HG03097 (cell line): ENCODE measurements around the gene PLSCR3.

Experiments used
- ATAC-seq: cut with Tn5 transposase; IDR thresholded peaks from one replicate; pipeline ENCODE4 v1.9.1; 2021; ENCODE audit not compliant: unreplicated experiment, low FRiP score

Gene PLSCR3

DNA sequence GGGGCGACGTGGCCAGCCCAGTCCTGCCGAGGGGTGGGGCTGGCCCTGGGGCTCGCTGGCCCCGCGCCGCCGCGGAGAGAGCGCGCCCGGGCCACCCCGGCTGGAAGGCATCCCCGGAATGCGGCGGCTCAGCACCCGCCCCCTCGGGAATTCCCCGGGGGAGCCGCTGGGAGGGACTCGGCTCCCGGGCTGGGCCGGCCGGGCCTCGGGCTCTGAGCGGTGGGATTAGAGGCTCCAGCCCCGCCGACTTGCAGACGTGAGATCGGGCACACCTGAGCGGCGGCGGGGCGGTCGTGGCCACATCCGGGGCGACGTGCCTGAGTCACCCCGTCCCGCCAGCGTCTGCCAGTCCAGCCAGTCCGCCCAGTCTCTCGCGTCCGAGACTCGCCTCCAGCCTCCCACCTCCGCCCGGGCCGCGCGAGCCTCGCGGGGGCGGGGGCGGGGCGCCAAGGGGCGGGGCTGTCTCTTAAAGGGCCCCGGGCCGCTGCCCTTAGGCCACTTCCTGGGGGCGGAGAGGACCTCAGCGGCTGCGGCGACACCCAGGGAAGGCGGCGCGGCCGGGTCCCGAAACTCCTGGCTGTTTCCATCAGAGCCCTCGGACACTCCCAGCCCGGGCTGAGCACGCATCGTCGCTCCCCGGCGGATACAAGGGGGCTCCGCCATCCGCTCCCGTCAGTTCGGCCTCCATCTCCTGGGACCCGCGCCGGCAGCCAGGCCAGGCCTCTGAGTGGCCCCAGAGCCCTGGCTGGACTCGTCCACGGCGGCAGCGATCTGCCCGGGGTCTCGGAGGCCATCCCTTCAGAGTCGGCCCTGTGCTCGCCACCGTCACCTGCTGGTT, 42.4 kb downstream of the PLSCR3 start, which contains the start of gene KCTD11:
Gene KCTD11, plus strand, starts transcription at position 498 of the 838 bp plus-strand sequence.
- peak; percentile 55 for ATAC-seq

DNA sequence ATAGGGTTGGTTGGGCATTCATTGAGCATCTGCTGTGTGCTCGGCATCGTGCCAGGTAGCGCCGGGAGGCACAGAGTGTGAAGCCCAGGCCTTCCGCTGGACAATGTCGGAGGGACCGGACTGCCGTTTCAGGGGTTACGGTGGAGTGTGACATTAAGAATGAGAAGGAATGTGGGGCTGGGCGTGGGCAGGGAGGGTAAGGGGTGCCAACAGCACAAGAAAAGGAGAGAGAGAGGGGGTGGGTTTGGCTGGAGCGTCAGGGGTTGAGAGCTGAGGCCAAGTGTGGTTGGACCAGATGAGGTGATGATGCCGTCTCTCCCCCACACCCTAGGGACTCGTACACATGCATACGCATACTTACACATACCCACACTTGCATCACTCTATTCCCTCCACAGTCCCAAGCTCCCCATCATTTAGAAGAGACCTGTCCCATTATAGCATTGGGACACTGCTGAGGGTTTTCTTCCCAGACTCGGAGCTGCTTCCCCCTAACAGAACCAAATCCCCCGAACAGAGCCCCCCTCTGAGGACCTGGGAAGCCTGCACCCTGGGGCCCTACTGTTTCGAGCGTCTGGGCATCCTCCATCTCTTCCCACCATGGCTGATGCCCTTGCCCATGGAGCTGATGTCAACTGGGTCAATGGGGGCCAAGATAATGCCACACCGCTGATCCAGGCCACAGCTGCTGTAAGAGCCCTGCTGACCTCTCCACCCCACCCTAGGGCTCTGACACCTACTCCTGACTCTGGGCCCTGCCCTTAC, 45.7 kb downstream of the PLSCR3 start:
- no peak for ATAC-seq

DNA sequence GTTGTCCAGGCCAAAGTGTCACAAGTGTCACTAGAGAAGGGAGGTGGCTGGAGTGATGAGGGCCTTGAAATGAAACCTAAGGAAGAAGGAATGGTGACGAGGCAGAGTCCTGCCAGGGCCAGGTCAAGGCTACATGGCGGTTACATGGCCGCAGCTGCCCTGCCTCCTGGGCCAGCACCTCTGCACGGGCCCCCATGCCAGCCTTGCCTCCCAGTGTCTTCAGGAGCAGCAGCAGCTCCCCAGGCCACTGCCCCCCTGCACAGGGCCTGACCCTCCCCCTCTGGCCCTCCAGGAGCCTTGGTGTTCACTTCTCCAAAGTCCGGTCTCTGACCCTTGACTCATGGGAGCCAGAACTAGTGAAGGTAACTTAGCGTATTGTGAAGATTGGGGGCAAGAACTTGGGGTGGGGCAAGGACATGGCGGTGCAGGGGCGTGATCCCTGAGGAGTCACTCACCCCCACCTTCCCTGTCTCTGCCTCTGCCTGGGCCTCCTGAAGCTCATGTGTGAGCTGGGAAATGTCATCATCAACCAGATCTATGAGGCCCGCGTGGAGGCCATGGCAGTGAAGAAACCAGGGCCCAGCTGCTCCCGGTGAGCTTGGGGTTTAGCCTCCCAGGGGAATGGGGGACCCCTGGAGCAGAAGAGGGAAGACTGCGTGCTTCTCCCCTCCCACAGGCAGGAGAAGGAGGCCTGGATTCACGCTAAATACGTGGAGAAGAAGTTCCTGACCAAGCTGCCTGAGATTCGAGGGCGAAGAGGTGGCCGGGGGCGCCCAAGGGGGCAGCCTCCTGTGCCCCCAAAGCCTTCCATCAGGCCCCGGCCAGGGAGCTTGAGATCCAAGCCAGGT, 46.5 kb downstream of the PLSCR3 start:
- no peak for ATAC-seq

DNA sequence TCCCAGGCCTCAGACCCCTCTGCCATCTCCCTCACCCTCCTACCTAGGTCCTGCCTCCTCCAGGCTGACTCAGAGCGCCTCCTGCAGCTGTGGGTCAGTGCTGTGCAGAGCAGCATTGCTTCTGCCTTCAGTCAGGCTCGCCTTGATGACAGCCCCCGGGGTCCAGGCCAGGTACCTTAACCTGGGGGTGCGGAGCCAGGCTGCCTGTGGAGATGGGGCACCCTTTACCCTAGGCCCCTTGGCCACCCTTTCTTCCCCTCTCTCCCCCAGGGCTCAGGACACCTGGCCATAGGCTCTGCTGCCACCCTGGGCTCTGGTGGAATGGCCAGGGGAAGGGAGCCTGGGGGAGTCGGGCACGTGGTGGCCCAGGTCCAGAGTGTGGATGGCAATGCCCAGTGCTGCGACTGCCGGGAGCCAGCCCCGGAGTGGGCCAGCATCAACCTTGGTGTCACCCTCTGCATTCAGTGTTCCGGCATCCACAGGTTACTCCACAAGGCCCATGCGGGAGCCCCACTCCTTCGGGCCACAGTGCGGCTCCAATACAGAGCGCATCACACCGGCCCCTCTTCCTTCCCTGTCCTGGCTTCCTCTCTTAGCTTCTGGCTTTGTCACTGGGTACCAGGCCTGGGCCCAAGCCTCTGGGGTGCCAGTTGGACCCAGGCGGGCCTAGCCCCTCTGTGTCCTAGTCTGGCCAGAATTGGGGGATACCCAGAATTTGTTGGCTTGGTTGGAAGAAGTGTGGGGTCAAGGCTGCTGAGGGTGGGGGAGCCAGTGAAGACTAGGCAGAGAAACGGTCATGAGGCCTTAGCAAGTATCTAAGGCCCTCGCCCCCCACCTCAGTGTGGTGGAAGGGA, 47.3 kb downstream of the PLSCR3 start:
- ATAC-seq, result no peak

DNA sequence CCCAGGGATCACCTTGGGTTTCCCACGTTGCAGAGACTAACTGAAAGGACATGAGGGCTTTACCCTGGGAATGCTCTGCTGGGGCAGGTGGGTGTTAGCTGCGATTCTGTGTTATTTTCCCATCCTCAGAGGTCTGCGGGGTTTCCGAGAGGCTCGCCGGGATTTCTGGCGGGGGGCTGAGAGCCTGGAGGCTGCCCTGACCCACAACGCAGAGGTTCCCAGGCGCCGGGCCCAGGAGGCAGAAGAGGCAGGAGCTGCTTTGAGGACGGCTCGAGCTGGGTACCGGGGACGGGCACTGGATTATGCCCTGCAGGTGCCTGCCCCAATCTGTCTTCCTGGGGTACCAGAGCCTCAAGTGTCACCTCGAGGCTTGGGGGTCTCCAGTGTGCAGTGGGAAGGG, 51.1 kb downstream of the PLSCR3 start:
- no peak for ATAC-seq

DNA sequence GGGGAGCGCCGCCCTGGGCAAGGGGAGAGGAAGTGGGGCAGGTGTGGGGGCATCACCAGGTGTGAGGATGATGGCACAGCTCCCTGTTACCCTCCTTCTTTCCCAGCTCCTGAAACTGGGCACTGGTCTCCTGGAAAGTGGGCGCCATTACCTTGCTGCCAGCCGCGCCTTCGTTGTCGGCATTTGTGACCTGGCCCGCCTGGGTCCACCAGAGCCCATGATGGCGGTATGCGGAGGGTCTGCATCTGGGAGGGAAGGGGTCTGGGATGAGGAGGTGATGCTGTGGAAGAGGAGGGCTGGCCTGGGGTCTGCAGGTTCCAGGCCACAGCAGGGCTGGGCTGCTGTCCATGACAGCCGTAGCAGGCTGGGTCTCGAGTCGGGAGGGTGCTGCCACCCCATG, 52.5 kb downstream of the PLSCR3 start:
- no peak for ATAC-seq

DNA sequence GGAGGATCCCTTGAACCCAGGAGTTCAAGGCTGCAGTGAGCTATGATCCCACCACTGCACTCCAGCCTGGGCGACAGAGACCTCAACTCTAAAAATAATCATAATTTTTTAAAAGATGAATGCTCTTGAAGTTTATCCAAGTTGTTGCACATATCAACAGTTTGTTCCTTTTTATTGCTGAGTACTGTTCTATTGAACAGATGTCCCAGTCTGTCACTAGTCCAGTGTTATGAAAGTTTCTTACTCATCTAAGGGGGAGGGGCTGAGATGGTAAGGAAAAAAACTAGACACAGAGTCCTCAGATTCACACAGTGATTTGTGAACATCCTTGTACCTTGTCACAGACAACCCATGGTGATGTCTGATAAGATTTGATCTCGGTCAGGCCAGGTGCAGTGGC, 54.1 kb downstream of the PLSCR3 start:
- ATAC-seq, result no peak
